Measurements from ENCODE around the gene GPR137B. TPM values are rescaled to one million over a fixed set of nuclear protein-coding genes. Genes with fewer than 3 reads are reported as not detected.

The GPR137B gene
- total RNA-seq, 4 donors from 2014 or later = 6.0 to 16.2 (median 11.5) TPM

DNA sequence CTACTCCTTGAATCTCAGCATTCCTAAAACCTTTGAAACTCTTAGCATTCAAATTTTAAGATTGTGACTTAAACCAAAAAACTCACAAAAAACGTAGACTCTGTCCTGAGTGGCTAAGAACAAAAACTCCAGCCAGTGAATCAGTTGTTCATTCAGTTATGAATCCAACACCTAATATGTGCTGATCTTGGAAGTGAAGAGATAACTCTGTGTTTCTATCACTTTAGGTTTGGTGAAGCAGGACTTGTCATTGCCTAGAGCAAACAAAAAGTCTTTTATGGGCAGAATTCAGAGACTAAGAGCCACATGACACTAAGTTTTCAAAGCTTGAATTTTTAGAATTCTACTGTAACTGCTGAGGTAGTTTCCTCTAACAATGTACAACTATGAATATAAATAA, 10.4 kb upstream of the GPR137B start:
- in situ Hi-C loops (cut with MboI; ENCODE audit: low pct_ligation_motif_present in 1 of 4, low pct_unique_long_range_greater_than_20kb in 1 of 4, low sequenced_read_pairs in 3 of 4) (no loop called here), intact Hi-C loops (cut with DNase I; ENCODE audit: low total_unique reads) (no loop called here)
- H3K27ac ChIP-seq = no peak overlapping the region
- 14 to 76% methylated on average over 1 of the region's 1 CpG for WGBS, 2 donors (ENCODE audit: low coverage in 1 of 2)
- no peak for DNase-seq
- no peaks in the 10 kb centered on the region for H3K36me3 ChIP-seq
- H3K27me3 ChIP-seq = peaks cover 10% of the 10 kb centered on the region
- TF ChIP-seq EP300 (IDR thresholded peaks at IDR 0.05; ENCODE audit: low read depth) = no peak
- TF ChIP-seq POLR2AphosphoS5 (IDR thresholded peaks at IDR 0.05) = no peak
- TF ChIP-seq, protein P1, sequence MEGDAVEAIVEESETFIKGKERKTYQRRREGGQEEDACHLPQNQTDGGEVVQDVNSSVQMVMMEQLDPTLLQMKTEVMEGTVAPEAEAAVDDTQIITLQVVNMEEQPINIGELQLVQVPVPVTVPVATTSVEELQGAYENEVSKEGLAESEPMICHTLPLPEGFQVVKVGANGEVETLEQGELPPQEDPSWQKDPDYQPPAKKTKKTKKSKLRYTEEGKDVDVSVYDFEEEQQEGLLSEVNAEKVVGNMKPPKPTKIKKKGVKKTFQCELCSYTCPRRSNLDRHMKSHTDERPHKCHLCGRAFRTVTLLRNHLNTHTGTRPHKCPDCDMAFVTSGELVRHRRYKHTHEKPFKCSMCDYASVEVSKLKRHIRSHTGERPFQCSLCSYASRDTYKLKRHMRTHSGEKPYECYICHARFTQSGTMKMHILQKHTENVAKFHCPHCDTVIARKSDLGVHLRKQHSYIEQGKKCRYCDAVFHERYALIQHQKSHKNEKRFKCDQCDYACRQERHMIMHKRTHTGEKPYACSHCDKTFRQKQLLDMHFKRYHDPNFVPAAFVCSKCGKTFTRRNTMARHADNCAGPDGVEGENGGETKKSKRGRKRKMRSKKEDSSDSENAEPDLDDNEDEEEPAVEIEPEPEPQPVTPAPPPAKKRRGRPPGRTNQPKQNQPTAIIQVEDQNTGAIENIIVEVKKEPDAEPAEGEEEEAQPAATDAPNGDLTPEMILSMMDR (IDR thresholded peaks at IDR 0.05) = no peak
- no peak for TF ChIP-seq POLR2A (IDR thresholded peaks at IDR 0.05)
- H3K9me3 ChIP-seq = no peaks in the 10 kb centered on the region
- no peak overlapping the region for H3K4me3 ChIP-seq
- H3K4me1 ChIP-seq = no peaks in the 10 kb centered on the region

- in situ Hi-C loops (cut with MboI; ENCODE audit: low pct_ligation_motif_present in 1 of 4, low pct_unique_long_range_greater_than_20kb in 1 of 4, low sequenced_read_pairs in 3 of 4) = no loop called here
- Histone ChIP-seq H3K27me3 (peaks cover 10% of the 10 kb centered on the region), H3K4me1 (no peaks in the 10 kb centered on the region), H3K4me3 (no peak overlapping the region), H3K9me3 (no peaks in the 10 kb centered on the region), H3K27ac (no peak overlapping the region), H3K36me3 (no peaks in the 10 kb centered on the region)
- TF ChIP-seq, protein P1 (IDR thresholded peaks at IDR 0.05) = no peak
- no peak for TF ChIP-seq POLR2AphosphoS5 (IDR thresholded peaks at IDR 0.05)
- no peak for TF ChIP-seq EP300 (IDR thresholded peaks at IDR 0.05; ENCODE audit: low read depth)
- no peak for TF ChIP-seq POLR2A (IDR thresholded peaks at IDR 0.05)
- no peak for DNase-seq
- WGBS, 2 donors (ENCODE audit: low coverage in 1 of 2) = 72% methylated on average over 5 of the region's 5 CpGs
- intact Hi-C loops (cut with DNase I; ENCODE audit: low total_unique reads) = no loop called here
These were observed 9.8 kb upstream of the GPR137B start for GRCh38 chr1:236132420-236133046.

DNA sequence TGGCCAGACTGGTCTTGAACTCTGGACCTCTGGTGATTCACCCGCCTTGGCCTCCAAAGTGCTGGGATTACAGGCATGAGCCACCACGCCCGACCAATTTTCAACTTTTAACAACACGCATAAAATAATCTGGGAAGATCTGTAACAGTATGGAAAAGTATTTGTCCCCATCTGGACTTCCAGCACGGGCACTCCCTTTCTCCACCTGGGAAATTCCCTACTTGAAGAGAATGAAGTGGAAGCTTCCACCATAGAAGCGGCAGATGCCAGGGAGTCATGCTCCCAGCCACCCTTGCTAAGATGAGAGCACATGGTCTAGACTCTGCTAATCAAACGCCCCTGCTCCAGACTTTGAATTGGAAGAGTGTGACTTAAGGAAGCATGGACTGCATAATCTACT, 9.0 kb upstream of the GPR137B start:
- Histone ChIP-seq H3K4me1 (no peaks in the 10 kb centered on the region), H3K4me3 (no peak overlapping the region), H3K9me3 (no peaks in the 10 kb centered on the region), H3K36me3 (no peaks in the 10 kb centered on the region), H3K27ac (no peak overlapping the region), H3K27me3 (peaks cover 10% of the 10 kb centered on the region)
- TF ChIP-seq POLR2AphosphoS5 (IDR thresholded peaks at IDR 0.05) (no peak), EP300 (IDR thresholded peaks at IDR 0.05; ENCODE audit: low read depth) (no peak), POLR2A (IDR thresholded peaks at IDR 0.05) (no peak)
- TF ChIP-seq, protein P1 (IDR thresholded peaks at IDR 0.05) = no peak
- DNase-seq = no peak
- intact Hi-C loops (cut with DNase I; ENCODE audit: low total_unique reads) = no loop called here
- in situ Hi-C loops (cut with MboI; ENCODE audit: low pct_ligation_motif_present in 1 of 4, low pct_unique_long_range_greater_than_20kb in 1 of 4, low sequenced_read_pairs in 3 of 4) = no loop called here
- 78% methylated on average over 7 of the region's 7 CpGs; no CpG with 5 or more reads in 1 of the 2 donors for WGBS, 2 donors (ENCODE audit: low coverage in 1 of 2)

GRCh38 chr1:236133802-236134201, 8.5 kb upstream of the GPR137B start:
- peaks cover 10% of the 10 kb centered on the region for H3K27me3 ChIP-seq
- no peak for DNase-seq
- H3K9me3 ChIP-seq = no peaks in the 10 kb centered on the region
- intact Hi-C loops (cut with DNase I; ENCODE audit: low total_unique reads) = no loop called here
- H3K4me3 ChIP-seq = no peak overlapping the region
- no peak overlapping the region for H3K27ac ChIP-seq
- no peaks in the 10 kb centered on the region for H3K36me3 ChIP-seq
- WGBS, 2 donors (ENCODE audit: low coverage in 1 of 2) = 83 to 85% methylated on average over 1 of the region's 1 CpG
- in situ Hi-C loops (cut with MboI; ENCODE audit: low pct_ligation_motif_present in 1 of 4, low pct_unique_long_range_greater_than_20kb in 1 of 4, low sequenced_read_pairs in 3 of 4) = no loop called here
- no peaks in the 10 kb centered on the region for H3K4me1 ChIP-seq
- no peak for TF ChIP-seq POLR2AphosphoS5 (IDR thresholded peaks at IDR 0.05)
- TF ChIP-seq EP300 (IDR thresholded peaks at IDR 0.05; ENCODE audit: low read depth) = no peak
- TF ChIP-seq POLR2A (IDR thresholded peaks at IDR 0.05) = no peak
- TF ChIP-seq, protein P1 (IDR thresholded peaks at IDR 0.05) = no peak

Data from transverse colon (tissue), 4 donors.